ENCODE measurements around the gene CDH20.

The CDH20 gene

DNA sequence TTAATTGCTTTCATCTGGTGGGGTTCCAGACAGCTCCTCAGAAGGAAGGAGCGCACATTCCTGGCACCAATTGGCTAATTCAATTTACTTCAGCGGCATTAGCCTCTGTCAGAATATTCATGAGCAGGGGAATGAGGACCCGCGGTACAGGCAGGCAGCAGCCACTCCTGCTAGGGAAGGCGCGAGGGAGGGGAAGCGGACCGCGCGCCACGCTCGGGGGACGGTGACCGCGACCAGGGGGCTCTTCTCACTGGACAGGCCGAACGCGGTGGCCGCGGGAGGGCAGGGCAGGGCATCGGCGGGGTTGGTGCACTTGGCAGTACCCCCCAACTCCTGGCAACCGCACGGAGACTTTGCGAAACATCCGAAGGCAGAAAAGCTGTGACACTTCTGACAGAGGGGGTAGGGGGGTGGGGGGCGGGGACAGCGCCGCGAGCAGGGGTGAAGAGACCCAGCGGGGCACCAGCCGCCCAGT lies at the start of gene CDH20:
Gene CDH20, plus strand, starts transcription at position 160 of the 475 bp plus-strand sequence.
- no peak for DNase-seq

DNA sequence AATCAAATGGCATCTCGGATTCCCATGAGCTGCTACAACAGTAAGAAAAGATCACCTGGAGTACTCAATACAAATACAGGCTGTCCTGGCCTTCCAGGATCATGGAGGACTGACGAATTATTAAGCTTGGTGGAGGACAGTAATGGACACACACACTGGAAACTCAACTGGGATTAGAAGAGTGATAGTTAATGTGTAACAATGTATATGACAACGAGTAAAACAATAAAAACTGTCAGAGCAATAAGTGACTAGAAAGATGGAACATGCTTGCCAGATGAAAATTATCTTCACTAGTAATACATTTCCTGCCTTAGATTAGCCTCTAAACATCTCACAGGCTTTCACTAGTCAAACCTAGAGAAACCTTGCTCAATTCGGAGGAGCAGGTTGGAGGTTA lies 49.2 kb upstream of the CDH20 start:
- DNase-seq = no peak

DNA sequence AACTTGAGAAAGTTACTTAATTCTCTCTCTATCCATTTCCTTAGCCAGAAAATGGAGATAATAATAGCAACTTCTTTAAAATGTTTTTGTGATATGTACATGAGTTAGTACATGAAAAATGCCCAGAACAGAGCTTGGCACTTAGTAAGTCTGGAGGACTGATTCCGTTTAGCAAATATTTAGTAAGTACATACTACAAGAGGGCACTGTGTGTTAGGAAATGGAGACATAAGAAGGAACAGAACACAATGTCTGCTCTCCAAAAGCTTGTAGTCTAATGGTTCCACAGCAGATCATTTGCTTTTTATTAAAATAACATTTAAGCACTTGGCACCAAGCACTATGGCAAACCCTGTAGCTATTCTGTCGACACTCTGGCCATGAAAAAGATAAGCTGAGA lies 47.5 kb upstream of the CDH20 start:
- DNase-seq = no peak

DNA sequence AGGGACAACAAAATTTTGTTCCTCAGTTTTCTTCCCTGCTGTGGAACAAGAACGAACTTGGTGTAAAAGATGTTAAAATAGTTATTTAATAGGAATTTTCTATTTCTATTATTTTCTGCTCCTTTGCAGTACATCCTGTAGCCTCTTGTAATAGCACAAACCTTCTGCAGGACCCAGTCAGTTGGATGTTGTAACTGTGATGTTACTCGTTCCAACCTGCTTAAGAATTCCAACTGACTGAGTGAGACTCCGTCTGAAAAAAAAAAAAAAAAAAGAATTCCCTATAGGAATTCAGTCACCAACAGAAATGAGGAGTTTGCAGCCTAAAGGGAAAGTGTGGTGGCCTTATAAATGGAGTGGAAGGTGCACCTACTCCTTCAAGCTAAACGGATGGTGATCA lies 46.4 kb upstream of the CDH20 start:
- DNase-seq = no peak

DNA sequence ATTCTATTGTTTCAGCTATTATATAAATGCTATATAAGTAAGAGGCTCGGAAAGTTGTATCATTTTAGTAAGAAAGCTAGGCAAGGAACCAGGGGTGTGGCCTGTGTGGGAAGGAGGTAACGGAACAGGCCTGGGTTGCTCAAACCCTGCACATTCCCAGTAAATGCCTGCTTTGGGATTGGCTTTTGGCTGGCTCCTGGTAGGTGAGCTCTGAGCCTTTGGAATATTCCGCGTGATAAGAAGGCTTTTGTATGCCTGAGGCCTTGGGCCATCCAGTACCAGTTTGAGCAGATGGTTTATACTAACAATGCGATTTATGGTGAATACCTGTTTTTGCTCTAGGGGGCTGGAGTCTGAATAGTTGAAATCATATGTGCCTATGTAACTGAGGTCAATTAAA lies 42.6 kb upstream of the CDH20 start:
- no peak for DNase-seq

DNA sequence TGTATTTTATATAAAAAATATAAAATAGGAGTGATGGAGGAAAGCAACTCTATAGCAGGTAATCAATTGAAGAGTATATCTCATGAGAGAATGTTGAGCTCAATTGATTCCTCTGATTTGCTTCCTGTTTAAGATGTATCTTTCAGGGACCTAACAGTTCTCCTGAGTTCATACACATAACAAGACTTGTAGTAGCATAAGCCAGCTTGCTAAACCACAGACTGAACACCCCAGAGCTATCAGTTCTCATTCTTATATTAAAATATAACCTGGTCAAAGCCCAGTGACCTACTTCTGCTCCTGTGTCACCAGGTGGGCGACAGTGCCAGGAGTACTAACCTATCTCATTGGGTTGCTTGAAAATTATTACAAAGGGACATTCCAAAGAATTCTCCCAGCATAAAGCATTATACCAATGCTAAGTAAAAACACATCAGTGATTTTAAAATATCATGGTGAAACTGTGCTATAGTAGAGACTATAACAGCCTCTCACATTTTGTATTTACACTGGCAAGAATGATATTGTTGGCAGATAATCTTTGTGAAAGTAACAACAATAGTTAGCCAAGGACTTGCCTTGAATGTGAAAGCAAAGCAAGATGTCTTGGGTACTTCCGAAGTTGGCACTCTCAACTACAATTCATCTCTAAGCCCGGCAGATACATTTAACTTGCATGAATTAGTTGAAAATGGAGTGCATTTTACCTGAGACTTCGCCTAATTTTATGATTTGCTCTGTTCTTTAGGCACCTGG lies 40.8 kb upstream of the CDH20 start:
- no peak for DNase-seq

DNA sequence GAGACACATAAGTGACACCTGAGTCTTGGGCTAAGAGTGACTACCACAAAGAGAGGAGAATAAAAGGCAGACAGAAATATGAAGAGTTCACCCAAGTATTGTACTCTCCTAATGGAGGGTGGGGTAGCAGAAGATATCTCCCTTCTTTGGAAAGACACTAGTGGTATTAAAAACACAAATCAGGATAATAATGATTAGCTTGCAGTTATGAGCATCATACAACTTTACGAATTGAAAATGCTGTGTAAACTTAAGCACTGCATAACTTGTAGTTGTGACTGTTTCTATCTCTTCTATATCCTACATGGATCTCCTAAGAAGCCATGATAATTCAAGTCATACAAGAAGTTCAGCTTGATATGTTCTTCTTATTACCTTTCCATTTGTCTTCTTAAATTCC lies 38.1 kb upstream of the CDH20 start:
- DNase-seq = no peak

DNA sequence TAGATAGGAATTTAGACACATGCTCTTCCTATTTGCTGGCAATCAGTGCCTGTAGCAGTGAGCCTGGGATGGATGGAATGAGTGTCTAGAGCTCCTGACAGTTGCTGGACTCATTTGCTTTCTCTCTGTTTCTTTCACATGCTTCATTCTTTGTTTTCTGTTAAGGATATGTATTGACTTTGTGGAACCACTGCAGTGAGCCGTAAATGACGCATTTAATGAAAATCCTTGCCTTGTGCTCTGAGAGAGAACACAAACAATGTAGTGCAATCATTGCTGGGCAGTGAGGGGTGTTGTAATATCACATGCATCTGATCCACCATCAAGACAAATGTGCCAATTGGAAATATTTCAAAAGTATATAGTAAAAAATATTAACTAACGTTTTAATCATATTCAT lies 25.2 kb upstream of the CDH20 start:
- no peak for DNase-seq

DNA sequence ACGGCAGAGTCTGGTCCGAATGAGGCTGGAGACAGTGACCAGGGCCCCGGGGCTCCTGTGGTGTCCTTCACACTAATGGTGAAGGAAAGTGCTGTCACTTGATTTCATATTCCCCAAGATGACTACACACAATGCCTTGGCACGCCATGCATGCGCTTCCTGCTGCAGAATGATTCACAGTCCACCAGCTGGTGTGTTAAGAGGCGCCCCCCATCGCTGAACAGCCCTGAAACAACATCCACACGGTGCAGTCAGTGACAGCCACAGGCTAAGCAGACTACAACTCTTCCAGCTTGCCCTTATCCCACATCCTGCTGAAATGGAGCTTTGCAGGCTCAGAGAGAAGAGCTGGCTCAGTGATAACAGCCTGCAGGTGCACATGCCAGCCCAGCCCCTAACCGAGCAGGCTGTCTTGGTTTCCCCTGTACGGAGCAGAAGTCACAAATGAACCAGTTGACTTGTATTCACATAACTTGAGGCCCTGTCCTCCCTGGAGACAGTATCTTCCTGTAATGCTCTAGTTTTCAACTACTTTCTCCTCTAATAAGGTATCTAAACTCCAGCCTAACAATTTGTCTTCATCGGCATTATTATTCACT lies 24.3 kb upstream of the CDH20 start:
- peak; percentile 24 for DNase-seq

DNA sequence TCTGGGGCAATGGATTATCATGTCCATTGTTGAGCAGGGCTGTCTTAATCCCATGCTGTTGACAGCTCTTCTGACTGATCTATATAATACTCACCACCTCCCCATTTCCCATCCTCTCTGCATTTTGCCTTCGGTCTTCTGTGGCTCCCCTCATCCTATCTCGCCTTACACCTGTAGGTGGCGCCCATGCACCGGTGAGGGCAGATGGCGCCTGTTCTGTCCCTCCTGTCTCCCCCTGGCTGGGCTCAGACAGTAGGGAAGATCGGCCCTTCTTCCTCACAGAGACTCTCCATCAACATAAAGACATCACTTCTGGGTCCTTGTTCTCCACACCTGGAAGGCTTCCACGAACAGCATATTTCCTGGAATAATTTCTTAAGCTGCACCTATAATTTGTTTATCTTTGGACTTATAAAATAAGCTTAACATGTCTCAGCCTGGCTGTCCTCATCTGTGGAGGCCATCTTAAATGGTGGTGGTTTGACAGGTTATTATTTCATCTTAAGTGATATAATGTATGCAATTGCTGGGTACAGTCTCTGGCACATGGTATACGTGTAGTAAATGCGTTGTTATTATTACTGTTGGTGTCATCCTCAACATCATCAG lies 10.9 kb upstream of the CDH20 start:
- peak; percentile 32 for DNase-seq

DNA sequence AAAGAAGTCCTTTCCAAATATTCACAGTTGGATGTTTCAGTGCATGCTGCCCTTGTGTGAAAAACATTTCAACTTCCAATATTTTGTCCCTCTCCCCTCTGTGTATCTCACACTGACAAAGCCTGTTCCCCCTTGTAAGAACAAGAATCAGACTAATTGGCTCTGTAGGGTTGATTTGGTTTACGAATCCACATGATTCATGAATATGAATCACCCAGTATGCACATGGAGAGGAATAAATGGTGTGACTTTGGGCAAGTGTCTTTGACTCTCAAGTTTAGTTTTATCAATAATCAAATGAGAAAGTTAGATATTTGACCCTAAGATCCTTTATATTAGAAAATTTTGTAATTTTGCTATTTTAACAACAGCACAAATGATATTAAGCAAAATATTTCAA lies 9.3 kb upstream of the CDH20 start:
- DNase-seq = no peak

DNA sequence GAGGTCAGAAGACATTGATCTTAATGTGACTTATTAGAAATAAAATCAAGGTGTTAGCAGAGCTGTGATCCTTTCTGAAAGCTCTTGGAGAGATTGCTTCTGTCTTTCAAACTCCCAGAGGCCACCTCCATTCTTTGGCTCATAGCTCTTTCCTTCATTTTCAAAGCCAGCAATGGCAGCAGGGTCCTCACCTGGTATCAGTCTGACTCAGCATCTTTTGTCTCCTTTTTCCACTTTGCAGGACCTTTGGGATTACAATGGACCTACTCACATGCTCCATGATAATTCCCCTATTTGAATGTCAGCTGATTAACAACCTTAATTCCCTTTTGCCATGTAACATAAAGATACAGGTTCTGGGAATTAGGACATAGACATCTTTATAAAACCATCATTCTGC lies 6.8 kb upstream of the CDH20 start:
- no peak for DNase-seq

DNA sequence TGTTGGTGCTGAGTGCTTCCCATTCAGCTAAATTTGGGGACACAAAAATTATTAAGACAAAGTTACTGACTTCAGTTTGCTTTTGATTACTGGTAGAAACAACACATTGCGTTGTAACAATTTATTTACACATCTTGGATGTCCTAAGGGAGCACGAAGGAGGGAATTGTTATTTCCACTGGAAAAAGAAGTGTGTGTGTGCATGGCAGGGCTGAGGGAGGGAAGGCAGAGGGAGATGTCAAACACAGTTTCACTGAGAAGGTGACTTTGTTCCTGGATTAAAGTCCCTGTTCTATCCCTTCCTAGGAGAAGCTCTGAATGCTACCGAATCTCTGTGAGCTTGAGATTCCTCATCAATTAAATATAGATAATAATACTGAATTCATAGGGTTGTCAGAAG lies 3.8 kb upstream of the CDH20 start:
- DNase-seq = no peak

DNA sequence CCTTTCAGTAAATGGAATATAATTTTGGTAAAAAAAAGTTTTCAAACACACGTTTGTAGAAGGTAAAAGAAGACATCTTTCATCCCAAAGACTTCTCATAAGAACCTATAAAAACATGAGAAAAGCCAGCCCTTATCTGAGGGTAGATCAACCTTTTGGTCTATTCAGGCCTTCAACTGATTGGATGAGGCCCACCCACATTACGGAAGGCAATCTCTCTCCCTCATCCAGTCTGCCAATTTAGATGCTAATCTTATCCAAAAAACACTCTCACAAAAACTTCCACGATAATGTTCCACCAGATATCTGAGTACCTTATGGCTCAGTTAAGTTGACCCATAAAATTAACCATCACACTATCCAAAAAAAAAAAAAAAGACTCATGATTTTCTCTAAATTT lies 2.2 kb upstream of the CDH20 start:
- DNase-seq = no peak

DNA sequence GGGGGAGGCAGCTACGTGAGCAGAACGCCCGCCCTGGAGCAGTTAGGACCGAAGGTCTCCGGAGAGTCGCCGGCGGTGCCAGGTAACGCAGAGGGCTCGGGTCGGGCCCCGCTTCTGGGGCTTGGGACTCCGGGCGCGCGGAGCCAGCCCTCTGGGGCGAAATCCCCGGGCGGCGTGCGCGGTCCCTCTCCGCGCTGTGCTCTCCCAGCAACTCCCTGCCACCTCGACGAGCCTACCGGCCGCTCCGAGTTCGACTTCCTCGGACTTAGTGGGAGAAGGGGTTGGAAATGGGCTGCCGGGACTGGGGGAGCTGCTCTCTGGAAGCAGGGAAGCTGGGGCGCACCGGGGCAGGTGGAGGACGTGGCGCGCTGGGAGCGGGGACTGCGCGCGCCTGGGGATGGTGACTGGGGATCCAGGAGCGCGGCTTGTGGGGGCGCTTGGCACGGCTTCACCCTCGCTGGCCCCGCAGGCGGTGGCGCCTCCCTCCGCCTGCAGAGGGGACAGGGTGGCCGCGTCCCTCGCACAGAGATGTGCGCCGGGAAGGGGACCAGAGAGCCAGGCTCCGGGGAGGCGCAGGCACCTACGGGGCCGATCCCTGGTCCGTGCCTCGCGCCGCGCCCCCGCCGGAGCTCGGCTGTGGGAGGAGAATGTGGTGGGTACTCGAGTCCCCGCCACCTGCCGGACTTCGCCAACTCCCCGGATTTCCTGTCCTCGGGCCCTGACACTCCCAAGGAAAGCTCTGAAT lies 688 bp downstream of the CDH20 start:
- no peak for DNase-seq

DNA sequence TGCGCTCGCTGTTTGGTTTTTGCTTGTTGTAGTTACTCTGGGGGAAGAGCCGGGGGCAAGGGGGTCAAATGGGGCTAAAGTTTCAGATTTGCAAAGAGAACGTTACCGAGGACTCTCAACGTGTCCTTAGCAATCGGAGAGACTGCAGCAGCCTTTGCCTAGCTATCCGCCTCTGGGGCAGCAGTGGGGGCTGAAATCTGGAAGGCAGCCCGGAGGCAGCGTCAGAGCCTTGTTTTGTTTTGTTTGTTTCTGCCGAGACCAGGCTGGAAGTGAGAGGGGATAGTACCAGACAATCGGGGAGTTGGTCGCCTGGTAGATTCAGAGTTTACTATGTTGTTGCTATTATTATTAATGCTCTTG lies 1.2 kb downstream of the CDH20 start:
- no peak for DNase-seq

DNA sequence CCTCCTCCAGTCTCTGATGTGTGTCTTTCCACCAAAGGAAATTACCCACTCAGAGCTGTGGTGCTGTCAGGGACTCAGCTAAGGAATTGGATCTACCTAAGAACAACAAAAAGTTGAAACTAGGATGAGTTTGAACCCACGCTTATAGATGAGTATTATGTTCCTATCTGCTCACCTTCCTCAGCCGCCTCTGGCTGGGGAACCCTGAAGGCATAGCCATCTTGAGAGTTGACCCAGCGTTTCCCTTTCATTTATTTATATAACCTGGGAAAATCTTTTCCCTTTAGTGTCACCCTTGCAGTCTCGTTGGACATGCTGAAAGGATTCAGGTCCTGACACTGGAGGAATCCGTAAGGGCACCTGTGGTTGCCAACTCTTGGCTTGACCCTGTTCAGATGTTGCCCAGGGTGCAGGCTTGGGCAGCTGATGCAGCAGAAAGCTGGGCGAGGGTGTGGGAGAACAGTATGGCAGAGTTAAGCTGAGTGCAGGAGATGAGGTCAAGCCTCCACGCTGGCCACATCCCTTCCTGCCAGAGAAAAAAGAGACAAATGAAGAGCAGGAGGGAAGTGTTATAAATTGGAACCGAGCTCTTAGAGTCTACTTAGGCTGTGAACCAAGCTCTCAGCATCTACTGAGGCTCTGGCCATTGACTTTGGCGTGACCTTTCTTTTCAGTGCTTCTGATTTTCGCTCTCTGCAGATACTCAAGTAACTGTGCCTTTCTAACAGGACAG lies 1.9 kb downstream of the CDH20 start:
- DNase-seq = no peak

DNA sequence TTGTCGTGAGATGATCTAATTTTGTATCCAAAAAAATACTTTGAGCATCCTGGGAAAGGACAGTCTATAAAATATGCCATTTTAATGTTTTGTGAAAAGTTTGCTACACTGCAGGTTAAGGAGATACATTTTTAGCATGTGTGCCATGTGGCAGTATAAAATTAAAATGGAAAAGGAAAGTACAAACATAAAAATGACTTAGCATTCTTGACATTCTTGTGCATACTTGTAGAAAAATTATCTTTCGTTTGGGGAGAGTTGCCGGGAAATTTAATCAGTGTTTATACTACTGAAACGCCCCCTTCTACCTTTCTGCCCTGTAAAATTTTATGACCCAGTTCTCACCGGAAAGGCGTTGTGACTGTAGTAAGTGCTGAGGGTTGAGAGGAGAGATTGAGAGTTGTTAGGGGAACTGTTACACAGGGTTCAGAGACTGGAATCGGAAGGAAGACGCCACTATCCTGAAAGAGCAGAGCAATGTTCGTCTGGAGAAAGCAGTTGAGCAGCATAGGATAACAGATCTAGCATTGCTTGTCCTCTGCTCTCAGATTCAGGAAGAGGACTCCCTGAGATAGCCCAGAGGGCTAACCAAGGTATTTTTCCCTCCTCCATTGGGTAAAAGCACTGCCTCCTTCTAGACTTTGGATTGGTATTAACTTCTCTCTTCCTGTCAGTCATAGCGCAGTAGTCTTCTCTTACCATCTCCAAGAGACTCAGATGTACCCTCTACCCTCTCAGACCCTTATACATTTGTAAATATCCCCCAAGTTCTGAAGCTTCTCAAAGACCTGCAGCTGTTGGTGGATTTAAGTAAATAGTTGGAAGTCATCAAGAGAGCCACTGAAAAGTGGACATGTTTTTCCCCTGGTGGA lies 2.7 kb downstream of the CDH20 start:
- DNase-seq = no peak

DNA sequence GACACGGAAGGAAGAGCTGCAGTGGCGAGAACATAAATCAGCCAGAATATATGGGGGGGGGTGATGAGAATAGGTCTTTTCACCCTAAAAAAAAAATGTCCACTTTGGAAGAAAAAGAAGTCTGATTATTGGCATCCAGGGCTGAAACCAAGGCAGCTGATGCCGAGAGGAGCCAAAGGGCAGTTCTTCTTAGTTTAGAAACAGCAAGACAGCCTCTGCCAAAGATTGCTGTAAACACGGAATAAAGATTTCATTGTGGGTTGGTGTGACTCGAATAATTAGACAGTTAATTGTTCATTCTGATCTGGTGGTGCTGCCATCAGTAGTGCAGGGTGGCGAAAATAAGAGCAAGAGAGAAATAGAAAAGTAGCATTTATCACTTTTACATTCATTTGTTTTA lies 3.5 kb downstream of the CDH20 start:
- no peak for DNase-seq

DNA sequence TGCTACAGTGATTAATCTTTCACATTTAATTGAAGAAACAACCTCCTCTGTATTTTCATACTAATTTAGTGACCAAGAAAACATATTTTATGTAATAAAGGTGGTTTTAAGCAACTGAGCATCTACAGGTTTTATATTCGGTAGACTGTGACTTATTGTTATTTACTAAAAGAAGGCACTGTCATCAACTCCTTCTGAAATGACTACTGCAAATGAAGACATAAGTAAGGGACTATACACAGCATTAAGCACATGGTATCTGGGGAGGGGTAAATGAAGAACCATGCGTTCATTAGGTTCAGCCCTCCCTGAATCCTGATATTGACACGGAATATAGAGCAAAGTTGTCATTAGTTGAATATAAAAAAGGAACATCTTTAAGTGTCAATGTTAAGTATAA lies 4.3 kb downstream of the CDH20 start:
- no peak for DNase-seq

DNA sequence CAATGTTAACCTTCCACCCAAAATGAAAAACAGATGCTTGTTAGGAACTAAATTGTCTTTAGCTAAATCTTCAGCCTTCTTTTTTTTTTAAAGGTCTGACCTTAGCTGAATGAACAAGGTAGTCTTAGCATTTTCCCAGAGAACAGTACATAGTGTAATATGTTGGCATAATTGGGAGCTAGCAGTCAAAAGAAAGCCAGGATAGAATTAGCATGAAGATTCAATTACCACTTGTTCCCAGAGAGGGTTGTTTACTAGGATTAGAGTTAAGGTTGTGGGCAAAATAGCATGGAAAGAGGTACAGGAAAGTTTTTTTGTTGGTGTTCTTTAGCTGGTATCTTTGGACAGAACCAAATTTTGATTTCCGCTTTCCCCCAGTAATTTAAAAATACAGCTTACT lies 6.9 kb downstream of the CDH20 start:
- no peak for DNase-seq

DNA sequence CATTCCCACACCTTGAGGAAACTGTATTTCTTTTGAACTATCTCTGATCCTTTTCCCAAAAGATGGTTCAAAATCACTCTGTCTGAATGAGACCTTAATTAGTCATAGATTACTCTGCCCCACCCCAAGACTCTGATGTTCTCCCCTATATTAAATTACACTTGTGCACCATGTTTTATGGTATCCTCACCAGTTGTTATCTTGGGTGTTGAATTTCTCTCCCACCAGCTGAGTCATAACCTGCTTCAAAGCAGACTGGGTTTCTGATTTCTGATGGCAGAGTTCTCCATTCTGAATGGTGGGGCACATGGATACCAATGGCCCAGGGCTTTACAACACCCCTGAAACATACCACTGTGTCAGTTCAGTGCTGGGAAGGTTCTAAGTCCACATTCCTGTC lies 15.0 kb downstream of the CDH20 start:
- DNase-seq = no peak

Measured in HCEC 1CT (cell line).